ENCODE results near the gene PPFIBP1. TPM values are rescaled to one million over a fixed set of nuclear protein-coding genes. Genes with fewer than 3 reads are reported as not detected.

Gene PPFIBP1
- total RNA-seq, 1 donor from 2014 or later = 31.1 TPM

GRCh38 chr12:27528788-27529187 is 4.8 kb downstream of the PPFIBP1 start:
- Histone ChIP-seq H3K36me3 (ENCODE audit: control insufficient read depth, insufficient read depth, low read length) (no peaks in the 10 kb centered on the region), H3K27me3 (ENCODE audit: control insufficient read depth, insufficient read depth, low read length) (no peaks in the 10 kb centered on the region), H3K4me3 (ENCODE audit: low read depth, low read length) (no peak overlapping the region)
- TF ChIP-seq, protein P1, sequence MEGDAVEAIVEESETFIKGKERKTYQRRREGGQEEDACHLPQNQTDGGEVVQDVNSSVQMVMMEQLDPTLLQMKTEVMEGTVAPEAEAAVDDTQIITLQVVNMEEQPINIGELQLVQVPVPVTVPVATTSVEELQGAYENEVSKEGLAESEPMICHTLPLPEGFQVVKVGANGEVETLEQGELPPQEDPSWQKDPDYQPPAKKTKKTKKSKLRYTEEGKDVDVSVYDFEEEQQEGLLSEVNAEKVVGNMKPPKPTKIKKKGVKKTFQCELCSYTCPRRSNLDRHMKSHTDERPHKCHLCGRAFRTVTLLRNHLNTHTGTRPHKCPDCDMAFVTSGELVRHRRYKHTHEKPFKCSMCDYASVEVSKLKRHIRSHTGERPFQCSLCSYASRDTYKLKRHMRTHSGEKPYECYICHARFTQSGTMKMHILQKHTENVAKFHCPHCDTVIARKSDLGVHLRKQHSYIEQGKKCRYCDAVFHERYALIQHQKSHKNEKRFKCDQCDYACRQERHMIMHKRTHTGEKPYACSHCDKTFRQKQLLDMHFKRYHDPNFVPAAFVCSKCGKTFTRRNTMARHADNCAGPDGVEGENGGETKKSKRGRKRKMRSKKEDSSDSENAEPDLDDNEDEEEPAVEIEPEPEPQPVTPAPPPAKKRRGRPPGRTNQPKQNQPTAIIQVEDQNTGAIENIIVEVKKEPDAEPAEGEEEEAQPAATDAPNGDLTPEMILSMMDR (IDR thresholded peaks at IDR 0.05; ENCODE audit: insufficient read depth, low read length, severe bottlenecking) = no peak
- no peak for DNase-seq (ENCODE audit: low read depth)
- no peak for FAIRE-seq

DNA sequence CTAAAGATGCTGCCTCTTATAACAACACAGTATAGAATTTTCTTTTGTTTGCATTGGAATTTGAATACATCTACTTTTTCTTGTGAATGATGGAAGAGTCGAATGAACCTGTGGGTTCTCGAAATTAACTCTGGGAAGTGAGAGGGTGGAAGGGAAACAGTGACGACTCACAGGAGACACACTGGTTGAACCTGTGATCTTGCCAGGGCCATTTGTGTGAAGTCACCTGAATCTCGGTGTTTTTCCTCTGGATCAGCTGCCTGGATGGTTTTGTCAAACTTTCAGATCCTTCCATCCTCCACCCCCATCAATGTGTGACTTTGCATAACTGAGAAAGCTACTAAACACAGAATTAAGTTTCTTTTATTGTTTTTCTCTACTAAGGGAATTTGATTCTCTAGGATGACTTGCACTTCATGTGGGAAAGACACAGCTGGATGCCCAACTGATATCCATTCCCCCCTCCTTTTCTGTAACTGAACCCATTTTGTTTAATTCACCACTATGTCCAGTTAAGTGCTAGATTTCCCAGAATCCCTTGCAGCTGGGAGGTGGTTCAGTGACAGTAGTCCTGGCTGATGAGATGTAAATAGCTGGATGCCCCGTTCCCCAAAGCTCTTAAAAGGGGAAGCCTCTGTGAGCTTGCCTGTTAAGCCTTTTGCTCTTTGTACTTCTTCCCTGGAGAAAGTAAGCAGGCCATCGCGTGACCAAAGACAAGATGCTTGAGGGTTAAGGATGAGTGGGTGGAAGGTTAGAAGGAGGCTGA is 6.3 kb downstream of the PPFIBP1 start:
- Histone ChIP-seq H3K4me3 (ENCODE audit: low read depth, low read length) (no peak overlapping the region), H3K27me3 (ENCODE audit: control insufficient read depth, insufficient read depth, low read length) (no peaks in the 10 kb centered on the region), H3K36me3 (ENCODE audit: control insufficient read depth, insufficient read depth, low read length) (no peaks in the 10 kb centered on the region)
- FAIRE-seq = no peak
- no peak for DNase-seq (ENCODE audit: low read depth)
- TF ChIP-seq, protein P1 (IDR thresholded peaks at IDR 0.05; ENCODE audit: insufficient read depth, low read length, severe bottlenecking) = no peak

DNA sequence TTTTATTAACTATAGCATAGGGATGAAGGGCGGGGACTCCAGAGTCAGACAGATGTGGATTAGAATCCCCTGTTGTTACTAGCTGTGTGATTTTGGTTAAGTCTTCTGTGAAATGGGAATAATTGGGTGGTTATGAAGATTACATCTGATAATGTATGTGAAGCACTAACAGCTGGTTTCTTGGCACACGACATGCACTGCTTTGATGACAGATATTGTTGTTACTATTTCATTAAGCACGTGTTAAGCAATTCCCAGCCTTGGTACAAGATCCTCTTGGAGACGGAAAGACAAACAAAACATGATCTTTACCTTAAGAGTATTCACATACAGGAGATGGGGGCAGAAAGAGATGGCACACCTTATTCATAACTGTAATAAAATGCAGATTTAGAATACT is 7.9 kb downstream of the PPFIBP1 start:
- FAIRE-seq (no peak), DNase-seq (ENCODE audit: low read depth) (no peak)
- Histone ChIP-seq H3K27me3 (ENCODE audit: control insufficient read depth, insufficient read depth, low read length) (no peaks in the 10 kb centered on the region), H3K36me3 (ENCODE audit: control insufficient read depth, insufficient read depth, low read length) (peaks cover 2% of the 10 kb centered on the region), H3K4me3 (ENCODE audit: low read depth, low read length) (no peak overlapping the region)
- TF ChIP-seq, protein P1 (IDR thresholded peaks at IDR 0.05; ENCODE audit: insufficient read depth, low read length, severe bottlenecking) = no peak

DNA sequence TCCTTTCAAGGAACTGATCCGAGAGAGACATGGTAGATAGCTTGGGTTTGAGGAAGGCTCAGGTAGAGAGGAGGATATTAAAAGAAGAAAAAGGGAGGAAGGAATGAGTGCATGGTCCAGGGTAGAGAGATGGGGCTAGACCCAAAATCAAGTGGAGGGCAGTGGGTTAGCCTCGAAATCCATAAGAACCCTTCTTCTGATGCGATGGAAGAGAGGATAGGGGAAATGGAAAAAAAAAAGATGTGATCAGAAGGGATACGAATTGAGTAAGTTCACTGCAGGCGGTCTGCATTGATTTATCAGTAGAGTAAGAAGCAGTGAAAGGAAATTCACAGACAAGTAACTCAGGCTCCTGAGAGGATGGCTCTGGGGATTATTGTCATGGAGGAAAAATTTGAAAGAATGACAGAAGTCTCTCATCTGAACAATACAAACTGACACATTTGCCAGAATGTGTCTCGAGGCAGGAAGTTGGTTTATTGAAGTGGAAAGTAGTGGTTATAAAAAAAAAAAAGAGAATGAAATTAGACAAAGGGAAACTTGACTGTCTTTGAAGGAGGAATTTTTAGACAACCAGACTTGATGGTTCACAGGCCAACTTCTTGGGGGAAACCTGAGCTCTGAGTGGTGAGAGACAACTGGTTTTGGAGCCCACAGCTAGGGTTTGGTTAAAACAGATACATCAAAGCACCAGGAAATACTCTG is 10.2 kb downstream of the PPFIBP1 start:
- Histone ChIP-seq H3K4me3 (ENCODE audit: low read depth, low read length) (no peak overlapping the region), H3K36me3 (ENCODE audit: control insufficient read depth, insufficient read depth, low read length) (peaks cover 2% of the 10 kb centered on the region), H3K27me3 (ENCODE audit: control insufficient read depth, insufficient read depth, low read length) (no peaks in the 10 kb centered on the region)
- FAIRE-seq (no peak), DNase-seq (ENCODE audit: low read depth) (no peak)
- TF ChIP-seq, protein P1 (IDR thresholded peaks at IDR 0.05; ENCODE audit: insufficient read depth, low read length, severe bottlenecking) = no peak

DNA sequence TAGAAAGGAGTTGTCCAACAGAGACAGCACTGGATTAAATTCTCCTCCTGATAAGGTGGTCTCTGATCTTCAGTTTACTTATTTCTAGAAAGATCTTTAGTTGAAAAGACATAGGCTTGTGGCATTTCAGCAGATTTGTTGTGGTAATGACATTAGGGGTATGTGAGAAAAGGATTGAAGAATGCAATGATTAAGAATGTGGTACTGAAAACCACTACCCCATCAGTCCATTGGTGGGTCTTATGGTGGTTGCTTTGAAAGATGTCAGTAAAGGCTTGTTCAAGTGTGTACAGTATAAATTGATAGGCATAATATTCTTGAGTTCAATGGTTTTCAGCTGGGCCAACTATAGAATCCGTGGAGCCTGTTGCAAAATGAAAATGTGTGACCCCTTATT is 10.8 kb downstream of the PPFIBP1 start:
- no peak for FAIRE-seq
- H3K27me3 ChIP-seq (ENCODE audit: control insufficient read depth, insufficient read depth, low read length) = no peaks in the 10 kb centered on the region
- DNase-seq (ENCODE audit: low read depth) = no peak
- peaks cover 2% of the 10 kb centered on the region for H3K36me3 ChIP-seq (ENCODE audit: control insufficient read depth, insufficient read depth, low read length)
- H3K4me3 ChIP-seq (ENCODE audit: low read depth, low read length) = no peak overlapping the region
- TF ChIP-seq, protein P1 (IDR thresholded peaks at IDR 0.05; ENCODE audit: insufficient read depth, low read length, severe bottlenecking) = no peak

Data from bronchial epithelial cell (primary cell).